GM19193 (cell line): ENCODE results near the gene MBTPS2.

Source experiments
- POLR2A ChIP-seq: IDR thresholded peaks from 4 replicates; pipeline ENCODE4 v1.6.1; 2011; ENCODE audit not compliant: insufficient read depth, insufficient read length; ENCODE audit errors: extremely low read depth

Gene MBTPS2

GRCh38 chrX:21905953-21906352, 66.5 kb downstream of the MBTPS2 start:
- TF ChIP-seq POLR2A, result no peak

GRCh38 chrX:21907260-21907659, 67.8 kb downstream of the MBTPS2 start:
- TF ChIP-seq POLR2A, result no peak

GRCh38 chrX:21911481-21911880, 72.1 kb downstream of the MBTPS2 start:
- no peak for TF ChIP-seq POLR2A

GRCh38 chrX:21912220-21912619, 72.8 kb downstream of the MBTPS2 start:
- TF ChIP-seq POLR2A, result no peak

GRCh38 chrX:21912989-21913388, 73.6 kb downstream of the MBTPS2 start:
- no peak for TF ChIP-seq POLR2A

- no peak for TF ChIP-seq POLR2A
Measured at GRCh38 chrX:21926116-21926515, 86.7 kb downstream of the MBTPS2 start.

GRCh38 chrX:21926527-21927278, 87.3 kb downstream of the MBTPS2 start:
- no peak for TF ChIP-seq POLR2A

GRCh38 chrX:21929209-21929608, 89.8 kb downstream of the MBTPS2 start:
- TF ChIP-seq POLR2A, result no peak

- TF ChIP-seq POLR2A, result no peak
Measured at GRCh38 chrX:21930986-21931385, 91.6 kb downstream of the MBTPS2 start.

GRCh38 chrX:21932292-21933002, 93.0 kb downstream of the MBTPS2 start:
- no peak for TF ChIP-seq POLR2A

GRCh38 chrX:21933077-21933476, 93.7 kb downstream of the MBTPS2 start:
- TF ChIP-seq POLR2A, result no peak

GRCh38 chrX:21934414-21934813, 95.0 kb downstream of the MBTPS2 start:
- no peak for TF ChIP-seq POLR2A
